HepG2 (cell line): Measurements from ENCODE around the gene POLA2. TPM values are rescaled to one million over a fixed set of nuclear protein-coding genes. Genes with fewer than 3 reads are reported as not detected.
"Not testable (repeated sequence)": the region's sequence is repeated elsewhere in the genome, so short reads cannot be mapped to it uniquely, and the experiment has no call there.

Source experiments
- ATAC-seq: fragments of 200-7000 bp; cut with Tn5 transposase; 3 replicates; pipeline ENCODE4 v1.9.1; 2020; ENCODE audit warnings: mild to moderate bottlenecking, moderate library complexity
- BruUV-seq: library from RNA; stranded (reverse); fragments of 400-500 nt; replicated peaks from 2 replicates; lab custom pipeline; 2021; lab: Mats Ljungman, UMichigan
- CTCF ChIA-PET: fragments of 300-600 bp; formaldehyde crosslinking; extraction: SDS; loops from one replicate; lab custom pipeline; 2021; ENCODE audit warnings: low total read pairs, inconsistent platforms, low intra/inter-chr PET ratio; lab: Yijun Ruan, JAX
- POLR2A ChIA-PET: fragments of 350-600 bp; sonication (Branson Sonifier 250); formaldehyde crosslinking; loops from one replicate; lab custom pipeline; 2020; ENCODE audit warnings: antibody characterized with exemption, inconsistent platforms; lab: Yijun Ruan, JAX
- DNase-seq: peaks from one replicate; pipeline ENCODE4 v3.0.0-alpha.2; 2015; ENCODE audit warnings: low spot score
- FAIRE-seq: peaks from 3 replicates; lab custom pipeline; 2011; peaks lifted over from hg19 to GRCh38; lab: Jason Lieb, UNC
- H2AFZ ChIP-seq: one replicate; pipeline ENCODE4 v1.6.1; 2011; ENCODE audit warnings: low read length, inconsistent platforms
- H3K27ac ChIP-seq: fragments of 300-600 bp; 3 replicates; pipeline ENCODE4 v1.8.0; 2011; ENCODE audit warnings: mixed run types, mild to moderate bottlenecking, mixed read lengths, low read length, inconsistent platforms; ENCODE audit not compliant: insufficient read depth; ENCODE audit errors: extremely low read length
- H3K27me3 ChIP-seq, 2 experiments: fragments of 200-600 bp in 1 of 2; 2 replicates in 1 of 2; 3 replicates in 1 of 2; pipeline versions ENCODE4 v1.6.0 to v1.8.0; 2011; ENCODE audit warnings: low read length in 2 of 2, mild to moderate bottlenecking in 2 of 2, moderate library complexity in 2 of 2, inconsistent platforms in 1 of 2; ENCODE audit not compliant: insufficient read depth in 2 of 2, control insufficient read depth in 1 of 2
- H3K36me3 ChIP-seq, 2 experiments: fragments of 200-600 bp in 1 of 2; replicated peaks in 1 of 2; 2 replicates in 1 of 2; 3 replicates in 1 of 2; pipeline versions ENCODE4 v1.5.1 to v1.8.0; 2011; ENCODE audit warnings: low read length in 2 of 2, inconsistent platforms in 1 of 2; ENCODE audit not compliant: insufficient read depth in 2 of 2, control insufficient read depth in 1 of 2
- H3K4me1 ChIP-seq: 2 replicates; pipeline ENCODE4 v1.5.1; 2012; ENCODE audit warnings: low read length, inconsistent platforms; ENCODE audit not compliant: insufficient read depth
- H3K4me2 ChIP-seq: 2 replicates; pipeline ENCODE4 v1.6.0; 2011; ENCODE audit warnings: low read depth, low read length, inconsistent platforms
- H3K4me3 ChIP-seq, 3 experiments: fragments of 200-600 bp in 1 of 3; sonication (generic), shearing (Covaris generic) in 1 of 3; replicated peaks in 1 of 3; 2 replicates each; pipeline ENCODE4 v1.5.1; 2011 to 2016; ENCODE audit warnings: low read length in 3 of 3, inconsistent platforms in 2 of 3, low read depth in 2 of 3, mild to moderate bottlenecking in 2 of 3, control low read depth in 1 of 3, mixed read lengths in 1 of 3; ENCODE audit not compliant: insufficient read depth in 1 of 3
- H3K79me2 ChIP-seq: one replicate; pipeline ENCODE4 v1.6.1; 2011; ENCODE audit warnings: low read length, inconsistent platforms; ENCODE audit not compliant: insufficient read depth
- H3K9ac ChIP-seq: 2 replicates; pipeline ENCODE4 v1.6.0; 2011; ENCODE audit warnings: mild to moderate bottlenecking, low read depth, low read length, inconsistent platforms; ENCODE audit not compliant: insufficient read depth
- H3K9me3 ChIP-seq: 2 replicates; pipeline ENCODE4 v1.5.1; 2012; ENCODE audit warnings: mild to moderate bottlenecking, low read length
- H4K20me1 ChIP-seq: 2 replicates; pipeline ENCODE4 v1.6.0; 2011; ENCODE audit warnings: inconsistent platforms, mild to moderate bottlenecking, low read length, moderate library complexity; ENCODE audit not compliant: insufficient read depth
- FOXA3 ChIP-seq: IDR thresholded peaks from 2 replicates; pipeline ENCODE4 v1.6.1; 2016; ENCODE audit warnings: missing genetic modification reagents, missing compliant biosample characterization
- HOXA3 ChIP-seq: sonication (generic); formaldehyde crosslinking; IDR thresholded peaks from 2 replicates; pipeline ENCODE4 v1.5.0; 2020; ENCODE audit warnings: missing genetic modification reagents
- HOXA7 ChIP-seq: sonication (generic); formaldehyde crosslinking; IDR thresholded peaks from 2 replicates; pipeline ENCODE4 v1.8.1; 2022; ENCODE audit warnings: mild to moderate bottlenecking, missing genetic modification reagents, moderate library complexity
- MAZ ChIP-seq, 2 experiments: sonication (generic) in 1 of 2; formaldehyde crosslinking in 1 of 2; IDR thresholded peaks; 2 replicates each; pipeline versions ENCODE4 v1.5.0 to v1.6.1; 2012 to 2020; ENCODE audit warnings: low read depth in 2 of 2, mild to moderate bottlenecking in 2 of 2, borderline replicate concordance in 1 of 2, improper control_type of control experiment in 1 of 2, low read length in 1 of 2, missing genetic modification reagents in 1 of 2, moderate library complexity in 1 of 2
- TBP ChIP-seq: sonication (generic); formaldehyde crosslinking; IDR thresholded peaks from 2 replicates; pipeline ENCODE4 v1.5.0; 2020; ENCODE audit warnings: missing genetic modification reagents
- ZNF205 ChIP-seq: IDR thresholded peaks from 2 replicates; pipeline ENCODE4 v1.6.1; 2018; ENCODE audit warnings: missing biosample characterization, missing genetic modification reagents
- ZNF329 ChIP-seq: sonication (generic); formaldehyde crosslinking; IDR thresholded peaks from 2 replicates; pipeline ENCODE4 v1.9.0; 2021; ENCODE audit warnings: low read depth, mild to moderate bottlenecking, missing genetic modification reagents
- ZNF780A ChIP-seq: sonication (generic); formaldehyde crosslinking; IDR thresholded peaks from 2 replicates; pipeline ENCODE4 v1.8.0; 2022; ENCODE audit warnings: mild to moderate bottlenecking, missing genetic modification reagents, moderate library complexity
- WGBS: methylation state at CpG from one replicate; pipeline ENCODE4 v1.1.6; 2017; ENCODE audit warnings: low lambda C conversion rate; 5-methylcytosine and 5-hydroxymethylcytosine counted together
- in situ Hi-C: cut with HindIII; loops from 2 replicates; pipeline ENCODE4 v1.10.0; 2017; ENCODE audit warnings: low pct_unique_long_range_greater_than_20kb; ENCODE audit not compliant: extremely low pct_ligation_motif_present
- intact Hi-C: fragments of 100-400 bp; cut with micrococcal nuclease; formaldehyde crosslinking; loops from one replicate; pipeline ENCODE4 v1.10.0; 2022; ENCODE audit not compliant: unreplicated experiment
- polyA plus RNA-seq, 8 experiments: library from polyadenylated mRNA; depleted of rRNA in 3 of 8; stranded (reverse) in 7 of 8; unstranded in 1 of 8; fragments of >200 nt; fragmentation: Illumina TruSeq in 4 of 8; extraction: Trizol in 4 of 8; gene quantifications; 2 replicates each; pipeline versions ENCODE4 v1.2.1 to v1.2.3, GENCODE V29; 2011 to 2016; ENCODE audit warnings: low read depth in 4 of 8, missing spikeins in 1 of 8, mixed read lengths in 1 of 8; ENCODE audit not compliant: insufficient read depth in 1 of 8
- total RNA-seq, 5 experiments: library from RNA; depleted of rRNA; stranded (reverse); fragments of >200 nt; fragmentation: Illumina TruSeq; extraction: Trizol; gene quantifications; 2 replicates each; pipeline ENCODE4 v1.2.3, GENCODE V29; 2016; ENCODE audit warnings: low read depth in 1 of 5
- TF ChIP-seq, protein P1 (sequence below): fragments of 450-650 bp; IDR thresholded peaks from 2 replicates; pipeline ENCODE4 v1.6.1; 2017; ENCODE audit warnings: mild to moderate bottlenecking
- TF ChIP-seq, protein P2 (sequence below): sonication (generic); formaldehyde crosslinking; IDR thresholded peaks from 2 replicates; pipeline ENCODE4 v1.4.0; 2020; ENCODE audit warnings: missing genetic modification reagents

The POLA2 gene
- total and polyA plus RNA-seq, 2 of the 13 experiments (the other 11 are each of a cell fraction or from before 2014, with no cell fraction given), result 9.7 to 15.6 TPM

DNA sequence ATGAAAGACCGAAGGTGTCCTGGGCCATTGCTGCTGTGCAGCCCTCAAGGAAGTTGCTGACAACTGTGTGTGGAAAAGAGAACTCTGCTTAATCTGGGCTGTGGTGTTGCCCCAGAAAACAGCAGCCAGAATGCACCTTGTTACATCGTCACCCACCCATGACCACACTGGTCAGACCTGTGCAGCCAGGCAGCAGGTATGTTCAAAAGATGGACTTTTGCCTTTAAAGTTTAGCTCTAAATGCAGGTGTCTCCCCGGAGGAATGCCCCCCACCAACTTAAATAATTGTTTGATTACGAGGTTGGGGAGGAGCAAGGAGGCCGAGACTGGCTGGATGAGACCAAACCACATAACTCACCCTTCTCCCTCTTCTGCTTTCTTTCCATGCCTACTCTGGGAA lies 15.3 kb upstream of the POLA2 start (continued):
- TF ChIP-seq, protein P1, sequence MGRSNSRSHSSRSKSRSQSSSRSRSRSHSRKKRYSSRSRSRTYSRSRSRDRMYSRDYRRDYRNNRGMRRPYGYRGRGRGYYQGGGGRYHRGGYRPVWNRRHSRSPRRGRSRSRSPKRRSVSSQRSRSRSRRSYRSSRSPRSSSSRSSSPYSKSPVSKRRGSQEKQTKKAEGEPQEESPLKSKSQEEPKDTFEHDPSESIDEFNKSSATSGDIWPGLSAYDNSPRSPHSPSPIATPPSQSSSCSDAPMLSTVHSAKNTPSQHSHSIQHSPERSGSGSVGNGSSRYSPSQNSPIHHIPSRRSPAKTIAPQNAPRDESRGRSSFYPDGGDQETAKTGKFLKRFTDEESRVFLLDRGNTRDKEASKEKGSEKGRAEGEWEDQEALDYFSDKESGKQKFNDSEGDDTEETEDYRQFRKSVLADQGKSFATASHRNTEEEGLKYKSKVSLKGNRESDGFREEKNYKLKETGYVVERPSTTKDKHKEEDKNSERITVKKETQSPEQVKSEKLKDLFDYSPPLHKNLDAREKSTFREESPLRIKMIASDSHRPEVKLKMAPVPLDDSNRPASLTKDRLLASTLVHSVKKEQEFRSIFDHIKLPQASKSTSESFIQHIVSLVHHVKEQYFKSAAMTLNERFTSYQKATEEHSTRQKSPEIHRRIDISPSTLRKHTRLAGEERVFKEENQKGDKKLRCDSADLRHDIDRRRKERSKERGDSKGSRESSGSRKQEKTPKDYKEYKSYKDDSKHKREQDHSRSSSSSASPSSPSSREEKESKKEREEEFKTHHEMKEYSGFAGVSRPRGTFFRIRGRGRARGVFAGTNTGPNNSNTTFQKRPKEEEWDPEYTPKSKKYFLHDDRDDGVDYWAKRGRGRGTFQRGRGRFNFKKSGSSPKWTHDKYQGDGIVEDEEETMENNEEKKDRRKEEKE, result no peak
- TF ChIP-seq FOXA3 (CRISPR knock-in tag) (no peak), MAZ (IDR thresholded peaks at IDR 0.05; ENCODE audit: borderline replicate concordance, low read depth, low read length) (no peak), MAZ (CRISPR knock-in tag; IDR thresholded peaks at IDR 0.05; ENCODE audit: low read depth) (no peak), HOXA7 (no peak), ZNF780A (CRISPR knock-in tag) (no peak), TBP (CRISPR knock-in tag) (no peak), ZNF329 (CRISPR knock-in tag) (no peak), HOXA3 (no peak), ZNF205 (CRISPR knock-in tag) (no peak)
- TF ChIP-seq, protein P2, sequence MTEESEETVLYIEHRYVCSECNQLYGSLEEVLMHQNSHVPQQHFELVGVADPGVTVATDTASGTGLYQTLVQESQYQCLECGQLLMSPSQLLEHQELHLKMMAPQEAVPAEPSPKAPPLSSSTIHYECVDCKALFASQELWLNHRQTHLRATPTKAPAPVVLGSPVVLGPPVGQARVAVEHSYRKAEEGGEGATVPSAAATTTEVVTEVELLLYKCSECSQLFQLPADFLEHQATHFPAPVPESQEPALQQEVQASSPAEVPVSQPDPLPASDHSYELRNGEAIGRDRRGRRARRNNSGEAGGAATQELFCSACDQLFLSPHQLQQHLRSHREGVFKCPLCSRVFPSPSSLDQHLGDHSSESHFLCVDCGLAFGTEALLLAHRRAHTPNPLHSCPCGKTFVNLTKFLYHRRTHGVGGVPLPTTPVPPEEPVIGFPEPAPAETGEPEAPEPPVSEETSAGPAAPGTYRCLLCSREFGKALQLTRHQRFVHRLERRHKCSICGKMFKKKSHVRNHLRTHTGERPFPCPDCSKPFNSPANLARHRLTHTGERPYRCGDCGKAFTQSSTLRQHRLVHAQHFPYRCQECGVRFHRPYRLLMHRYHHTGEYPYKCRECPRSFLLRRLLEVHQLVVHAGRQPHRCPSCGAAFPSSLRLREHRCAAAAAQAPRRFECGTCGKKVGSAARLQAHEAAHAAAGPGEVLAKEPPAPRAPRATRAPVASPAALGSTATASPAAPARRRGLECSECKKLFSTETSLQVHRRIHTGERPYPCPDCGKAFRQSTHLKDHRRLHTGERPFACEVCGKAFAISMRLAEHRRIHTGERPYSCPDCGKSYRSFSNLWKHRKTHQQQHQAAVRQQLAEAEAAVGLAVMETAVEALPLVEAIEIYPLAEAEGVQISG (CRISPR knock-in tag), result no peak

DNA sequence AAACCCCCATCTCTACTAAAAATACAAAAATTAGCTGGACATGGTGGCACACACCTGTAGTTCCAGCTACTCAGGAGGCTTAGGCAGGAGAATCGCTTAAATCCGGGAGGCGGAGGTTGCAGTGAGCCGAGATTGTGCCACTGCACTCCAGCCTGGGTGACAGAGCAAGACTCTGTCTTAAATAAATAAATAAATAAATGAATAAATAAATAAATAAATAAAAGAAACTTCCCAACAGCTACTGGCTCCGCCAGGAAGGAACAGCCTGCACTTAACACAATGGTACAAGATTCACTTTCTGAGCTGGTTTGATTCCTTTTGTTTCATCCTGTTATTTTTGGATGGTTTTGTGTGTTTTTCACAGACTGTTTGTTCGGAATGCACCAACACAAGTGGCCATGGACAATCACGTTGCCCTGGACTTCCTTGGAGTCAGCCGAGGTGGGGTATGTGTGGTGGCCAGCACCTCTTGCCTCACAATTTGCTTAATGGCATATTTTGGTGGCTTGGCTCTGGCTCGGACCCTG lies 13.5 kb upstream of the POLA2 start:
- H3K9ac ChIP-seq, DNase-seq, H3K36me3 ChIP-seq, BruUV-seq, intact Hi-C loops, H3K79me2 ChIP-seq, ATAC-seq, H3K27ac ChIP-seq, H3K9me3 ChIP-seq, H3K4me3 ChIP-seq, CTCF ChIA-PET, H3K4me1 ChIP-seq, H4K20me1 ChIP-seq, FAIRE-seq, H2AFZ ChIP-seq, POLR2A ChIA-PET, in situ Hi-C loops, H3K4me2 ChIP-seq, H3K27me3 ChIP-seq: not testable (repeated sequence)
- WGBS, result 64% methylated on average over 8 of the region's 9 CpGs
